Thyroid gland (tissue), 4 donors: ENCODE measurements around the gene CWC27. TPM values are rescaled to one million over a fixed set of nuclear protein-coding genes. Genes with fewer than 3 reads are reported as not detected.

Experiments used
- DNase-seq, 2 donors: peaks; one replicate each; pipeline ENCODE4 v3.0.0-alpha.2; 2019
- H3K27ac ChIP-seq, 3 donors: fragments of 200-600 bp; sonication (generic); 1 replicate in 2 of 3; 2 replicates in 1 of 3; pipeline ENCODE4 v1.5.1; 2016 to 2019; ENCODE audit warnings: mild to moderate bottlenecking in 1 of 3, moderate library complexity in 1 of 3
- H3K27me3 ChIP-seq: fragments of 200-600 bp; sonication (generic); one replicate; pipeline ENCODE4 v1.5.1; 2019
- H3K36me3 ChIP-seq, 2 donors: fragments of 200-600 bp; sonication (generic); one replicate each; pipeline ENCODE4 v1.5.1; 2016 to 2019
- H3K4me1 ChIP-seq, 2 donors: fragments of 200-600 bp; sonication (generic); one replicate each; pipeline ENCODE4 v1.5.1; 2017 to 2019
- H3K4me3 ChIP-seq, 3 donors: fragments of 200-600 bp; sonication (generic); replicated peaks in 1 of 3; 1 replicate in 2 of 3; 2 replicates in 1 of 3; pipeline ENCODE4 v1.5.1; 2016; ENCODE audit warnings: mild to moderate bottlenecking in 1 of 3
- H3K9me3 ChIP-seq: fragments of 200-600 bp; sonication (generic); one replicate; pipeline ENCODE4 v1.5.1; 2017
- POLR2A ChIP-seq, 2 donors: fragments of 450-650 bp; IDR thresholded peaks; one replicate each; pipeline ENCODE4 v1.6.1; 2017; ENCODE audit warnings: antibody characterized with exemption in 2 of 2, mild to moderate bottlenecking in 2 of 2, moderate library complexity in 1 of 2
- WGBS, 2 donors: methylation state at CpG; one replicate each; pipeline ENCODE4 v1.1.5; 2017; 5-methylcytosine and 5-hydroxymethylcytosine counted together
- intact Hi-C: fragments of 100-400 bp; cut with DNase I; formaldehyde crosslinking; loops from one replicate; pipeline ENCODE4 v1.15.1; 2023
- total RNA-seq, 4 donors: library from RNA; depleted of rRNA; stranded (reverse); fragments of >200 nt; gene quantifications; one replicate each; pipeline ENCODE4 v1.2.3, GENCODE V29; 2016
- TF ChIP-seq, protein P1 (sequence below), 6 experiments: fragments of 200-600 bp in 3 of 6; fragments of 450-650 bp in 3 of 6; sonication (generic) in 3 of 6; IDR thresholded peaks; one replicate each; pipeline ENCODE4 v1.5.1; 2016 to 2019; ENCODE audit warnings: antibody characterized with exemption in 6 of 6, mild to moderate bottlenecking in 2 of 6, inconsistent platforms in 1 of 6, moderate library complexity in 1 of 6

The CWC27 gene
- total RNA-seq, 4 donors from 2014 or later = 15.0 to 24.3 (median 16.7) TPM

DNA sequence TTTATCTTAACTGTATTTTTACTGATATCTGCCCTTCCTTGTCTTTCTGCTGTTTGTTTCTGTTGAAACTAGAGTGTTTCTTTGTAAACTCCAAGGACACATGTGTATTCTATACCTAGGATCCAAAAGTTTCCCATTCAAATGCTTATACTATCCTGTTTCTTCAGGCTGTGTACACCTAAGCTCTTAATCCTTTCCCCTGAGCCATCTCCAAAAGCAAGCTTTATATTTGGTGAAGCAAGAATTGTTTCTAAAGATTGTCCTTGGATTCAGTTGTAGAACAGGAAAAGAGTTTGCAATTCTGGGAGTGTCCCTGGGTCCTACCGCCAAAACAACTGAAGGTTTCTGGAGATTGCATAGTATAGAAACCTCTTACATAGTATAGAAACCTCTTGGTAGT, 65.9 kb downstream of the CWC27 start:
- TF ChIP-seq, protein P1, sequence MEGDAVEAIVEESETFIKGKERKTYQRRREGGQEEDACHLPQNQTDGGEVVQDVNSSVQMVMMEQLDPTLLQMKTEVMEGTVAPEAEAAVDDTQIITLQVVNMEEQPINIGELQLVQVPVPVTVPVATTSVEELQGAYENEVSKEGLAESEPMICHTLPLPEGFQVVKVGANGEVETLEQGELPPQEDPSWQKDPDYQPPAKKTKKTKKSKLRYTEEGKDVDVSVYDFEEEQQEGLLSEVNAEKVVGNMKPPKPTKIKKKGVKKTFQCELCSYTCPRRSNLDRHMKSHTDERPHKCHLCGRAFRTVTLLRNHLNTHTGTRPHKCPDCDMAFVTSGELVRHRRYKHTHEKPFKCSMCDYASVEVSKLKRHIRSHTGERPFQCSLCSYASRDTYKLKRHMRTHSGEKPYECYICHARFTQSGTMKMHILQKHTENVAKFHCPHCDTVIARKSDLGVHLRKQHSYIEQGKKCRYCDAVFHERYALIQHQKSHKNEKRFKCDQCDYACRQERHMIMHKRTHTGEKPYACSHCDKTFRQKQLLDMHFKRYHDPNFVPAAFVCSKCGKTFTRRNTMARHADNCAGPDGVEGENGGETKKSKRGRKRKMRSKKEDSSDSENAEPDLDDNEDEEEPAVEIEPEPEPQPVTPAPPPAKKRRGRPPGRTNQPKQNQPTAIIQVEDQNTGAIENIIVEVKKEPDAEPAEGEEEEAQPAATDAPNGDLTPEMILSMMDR (IDR thresholded peaks at IDR 0.05) = no peak
- no peak for TF ChIP-seq POLR2A (IDR thresholded peaks at IDR 0.05)
- intact Hi-C loops = no loop called here
- no peaks in the 10 kb centered on the region for H3K4me1 ChIP-seq
- 79 to 88% methylated on average over 1 of the region's 1 CpG for WGBS, 2 donors
- no peak overlapping the region for H3K27ac ChIP-seq
- no peak overlapping the region for H3K4me3 ChIP-seq
- no peak for DNase-seq
- H3K9me3 ChIP-seq = no peaks in the 10 kb centered on the region
- H3K36me3 ChIP-seq = no peaks in the 10 kb centered on the region
- no peaks in the 10 kb centered on the region for H3K27me3 ChIP-seq

GRCh38 chr5:64835266-64835665, 66.5 kb downstream of the CWC27 start:
- H3K4me3 ChIP-seq = no peak overlapping the region
- H3K27me3 ChIP-seq = no peaks in the 10 kb centered on the region
- TF ChIP-seq, protein P1 (IDR thresholded peaks at IDR 0.05) = no peak
- no peak for TF ChIP-seq POLR2A (IDR thresholded peaks at IDR 0.05)
- WGBS, 2 donors = 88 to 92% methylated on average over 1 of the region's 1 CpG
- H3K4me1 ChIP-seq = no peaks in the 10 kb centered on the region
- intact Hi-C loops = no loop called here
- H3K9me3 ChIP-seq = no peaks in the 10 kb centered on the region
- DNase-seq = no peak
- no peaks in the 10 kb centered on the region for H3K36me3 ChIP-seq
- no peak overlapping the region for H3K27ac ChIP-seq

- Histone ChIP-seq H3K9me3 (no peaks in the 10 kb centered on the region), H3K4me3 (no peak overlapping the region), H3K27ac (no peak overlapping the region), H3K36me3 (no peaks in the 10 kb centered on the region), H3K4me1 (no peaks in the 10 kb centered on the region), H3K27me3 (no peaks in the 10 kb centered on the region)
- DNase-seq = no peak
- TF ChIP-seq, protein P1 (IDR thresholded peaks at IDR 0.05) = no peak
- no peak for TF ChIP-seq POLR2A (IDR thresholded peaks at IDR 0.05)
- intact Hi-C loops = no loop called here
These were observed 67.5 kb downstream of the CWC27 start for GRCh38 chr5:64836190-64836755.

DNA sequence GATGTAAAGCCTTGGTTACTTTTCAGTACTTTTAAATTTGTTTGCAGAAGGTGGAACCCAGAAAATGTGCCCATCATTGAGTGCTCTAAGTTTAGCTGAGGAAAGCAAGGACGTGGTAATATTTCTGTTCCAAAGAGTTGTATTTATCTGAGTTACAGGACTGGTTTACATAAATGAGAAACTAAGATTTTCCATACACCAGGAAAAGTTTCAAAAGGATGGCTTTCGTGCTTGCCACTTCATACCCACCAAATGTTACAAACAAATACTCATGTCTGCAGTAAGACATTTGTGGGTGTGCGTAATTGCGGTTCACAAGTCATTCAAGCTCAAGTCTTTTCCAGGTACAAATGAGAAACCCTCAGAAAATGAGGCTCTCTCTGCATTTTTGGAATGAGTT, 68.1 kb downstream of the CWC27 start:
- Histone ChIP-seq H3K36me3 (no peaks in the 10 kb centered on the region), H3K27me3 (no peaks in the 10 kb centered on the region), H3K4me1 (no peaks in the 10 kb centered on the region), H3K27ac (no peak overlapping the region), H3K9me3 (no peaks in the 10 kb centered on the region), H3K4me3 (no peak overlapping the region)
- TF ChIP-seq POLR2A (IDR thresholded peaks at IDR 0.05) = no peak
- TF ChIP-seq, protein P1 (IDR thresholded peaks at IDR 0.05) = no peak
- no peak for DNase-seq
- 87 to 90% methylated on average over 4 of the region's 4 CpGs for WGBS, 2 donors
- intact Hi-C loops = no loop called here

DNA sequence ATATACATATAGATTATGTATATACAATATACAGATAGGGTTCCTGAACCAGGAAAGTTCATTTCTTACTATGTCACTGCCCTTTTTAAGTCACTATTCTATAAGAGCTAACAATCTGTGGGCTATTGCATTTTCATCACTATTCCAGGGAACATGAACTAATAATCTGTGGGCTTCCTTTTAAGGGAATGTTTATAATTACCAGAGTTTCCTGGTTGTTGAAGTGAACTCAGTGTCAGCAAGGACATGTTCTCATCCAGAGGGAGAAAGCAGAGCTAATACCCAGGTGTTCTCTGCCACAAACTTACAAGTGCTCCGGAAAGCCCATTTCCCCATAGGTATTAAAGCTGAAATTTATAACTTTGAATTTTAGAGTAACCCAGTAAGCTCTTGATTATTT, 69.6 kb downstream of the CWC27 start:
- Histone ChIP-seq H3K27ac (no peak overlapping the region), H3K36me3 (no peaks in the 10 kb centered on the region), H3K4me3 (no peak overlapping the region), H3K27me3 (no peaks in the 10 kb centered on the region), H3K9me3 (no peaks in the 10 kb centered on the region), H3K4me1 (no peaks in the 10 kb centered on the region)
- 76 to 89% methylated on average over 1 of the region's 1 CpG for WGBS, 2 donors
- intact Hi-C loops = no loop called here
- no peak for DNase-seq
- TF ChIP-seq, protein P1 (IDR thresholded peaks at IDR 0.05) = no peak
- no peak for TF ChIP-seq POLR2A (IDR thresholded peaks at IDR 0.05)
